ENCODE measurements around the gene ZFTA. TPM values are rescaled to one million over a fixed set of nuclear protein-coding genes. Genes with fewer than 3 reads are reported as not detected.

ZFTA gene
- polyA plus RNA-seq, 2 of the 4 experiments (the other 2 are of a cell fraction): 3.0 to 6.6 TPM

- FAIRE-seq (no peak), ATAC-seq (no peak), DNase-seq (ENCODE audit: low read depth in 1 of 2, low spot score in 1 of 2) (no peak)
- Histone ChIP-seq H3K4me1 (peaks cover 26% of the 10 kb centered on the region), H3K4me2 (no peak overlapping the region), H3K4me3 (no peak overlapping the region), H3K9me3 (no peaks in the 10 kb centered on the region), H3K27ac (no peak overlapping the region)
- TF ChIP-seq SMC3 (IDR thresholded peaks at IDR 0.05) (no peak), CHD4 (IDR thresholded peaks at IDR 0.05; ENCODE audit: borderline replicate concordance) (no peak), POLR2AphosphoS2 (conservative IDR thresholded peaks at IDR 0.05; ENCODE audit: low read length) (no peak), ESRRA (IDR thresholded peaks at IDR 0.05; ENCODE audit: borderline replicate concordance, low read length) (no peak), EHF (CRISPR knock-in tag; IDR thresholded peaks at IDR 0.05) (no peak), HOXA7 (CRISPR knock-in tag; IDR thresholded peaks at IDR 0.05) (no peak), HDAC2 (IDR thresholded peaks at IDR 0.05) (no peak), RFX5 (IDR thresholded peaks at IDR 0.05) (no peak), ZSCAN20 (CRISPR knock-in tag; IDR thresholded peaks at IDR 0.05) (no peak), MAFK (IDR thresholded peaks at IDR 0.05; ENCODE audit: partially characterized antibody) (no peak), ATOH8 (CRISPR knock-in tag; IDR thresholded peaks at IDR 0.05; ENCODE audit: low read depth) (no peak)
- CTCF ChIA-PET: interaction anchor here (0.6 to 1.6 kb wide), 3 partner anchors 14 to 181 kb away, joined by 4 to 6 read pairs (median 6); no protein-coding TSS in a partner anchor
- 100% methylated on average over 3 of the region's 23 CpGs for WGBS (ENCODE audit: missing lambda C conversion rate)
- POLR2A ChIA-PET: no interaction called here
These were observed 4.3 kb downstream of the ZFTA start for GRCh38 chr11:63764340-63764678.

DNA sequence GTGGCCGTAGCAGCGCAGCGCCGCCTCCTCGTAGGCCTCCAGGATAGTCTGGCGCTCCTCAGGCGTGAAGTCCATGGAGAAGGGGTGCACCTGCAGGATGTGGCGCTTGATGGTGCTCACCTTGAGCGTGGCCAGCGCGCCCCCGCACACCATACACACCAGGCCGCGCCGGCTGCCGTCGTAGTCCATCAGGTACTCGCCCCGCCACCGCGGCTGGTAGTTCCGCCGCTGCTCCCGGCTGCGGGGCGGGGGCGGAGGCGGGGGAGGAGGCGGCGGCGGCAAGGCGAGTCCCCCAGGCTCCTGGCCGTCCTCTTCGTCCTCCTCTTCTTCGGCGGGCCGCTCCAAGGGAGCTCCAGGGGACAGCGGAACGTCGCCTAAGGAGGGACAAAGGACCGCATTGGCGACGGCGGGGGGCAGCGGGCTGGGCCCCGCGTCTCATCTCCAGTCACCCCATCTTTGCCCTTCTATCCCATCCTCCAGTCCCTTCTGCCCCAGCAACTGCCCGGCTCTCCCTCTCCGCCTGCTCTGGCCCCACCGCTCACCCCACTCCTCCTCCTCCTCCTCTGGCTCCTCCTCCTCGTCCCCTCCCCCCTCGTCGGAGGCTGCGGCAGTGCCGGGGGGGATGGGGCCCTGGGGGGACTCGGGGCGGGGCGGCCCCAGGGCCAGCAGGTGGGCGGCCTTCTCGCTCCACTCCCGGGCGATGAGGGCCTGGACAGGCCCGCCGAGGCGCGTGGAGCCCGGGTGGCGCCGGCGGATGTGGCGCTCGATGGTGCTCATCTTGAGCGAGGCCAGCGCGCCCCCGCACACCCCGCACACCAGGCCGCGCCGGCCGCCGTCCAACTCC, 4.9 kb downstream of the ZFTA start:
- H3K9me3 ChIP-seq: no peaks in the 10 kb centered on the region
- no peak for DNase-seq (ENCODE audit: low read depth in 1 of 2, low spot score in 1 of 2)
- ChIA-PET CTCF (interaction anchor here (0.7 to 1.6 kb wide), 2 partner anchors 74 to 182 kb away, joined by 4 to 6 read pairs; no protein-coding TSS in a partner anchor), POLR2A (no interaction called here)
- no peak for ATAC-seq
- FAIRE-seq: no peak
- TF ChIP-seq NR3C1 (IDR thresholded peaks at IDR 0.05): no peak
- no peak for TF ChIP-seq EP300 (IDR thresholded peaks at IDR 0.05)
- TF ChIP-seq RARB (CRISPR knock-in tag; IDR thresholded peaks at IDR 0.05): no peak
- no peak for TF ChIP-seq TFCP2L1 (CRISPR knock-in tag; IDR thresholded peaks at IDR 0.05)
- TF ChIP-seq ZNF302 (CRISPR knock-in tag; IDR thresholded peaks at IDR 0.05): no peak
- TF ChIP-seq, protein P1, sequence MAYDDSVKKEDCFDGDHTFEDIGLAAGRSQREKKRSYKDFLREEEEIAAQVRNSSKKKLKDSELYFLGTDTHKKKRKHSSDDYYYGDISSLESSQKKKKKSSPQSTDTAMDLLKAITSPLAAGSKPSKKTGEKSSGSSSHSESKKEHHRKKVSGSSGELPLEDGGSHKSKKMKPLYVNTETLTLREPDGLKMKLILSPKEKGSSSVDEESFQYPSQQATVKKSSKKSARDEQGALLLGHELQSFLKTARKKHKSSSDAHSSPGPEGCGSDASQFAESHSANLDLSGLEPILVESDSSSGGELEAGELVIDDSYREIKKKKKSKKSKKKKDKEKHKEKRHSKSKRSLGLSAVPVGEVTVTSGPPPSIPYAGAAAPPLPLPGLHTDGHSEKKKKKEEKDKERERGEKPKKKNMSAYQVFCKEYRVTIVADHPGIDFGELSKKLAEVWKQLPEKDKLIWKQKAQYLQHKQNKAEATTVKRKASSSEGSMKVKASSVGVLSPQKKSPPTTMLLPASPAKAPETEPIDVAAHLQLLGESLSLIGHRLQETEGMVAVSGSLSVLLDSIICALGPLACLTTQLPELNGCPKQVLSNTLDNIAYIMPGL (CRISPR knock-in tag; IDR thresholded peaks at IDR 0.05; ENCODE audit: borderline replicate concordance): no peak
- no peak for TF ChIP-seq JUN (IDR thresholded peaks at IDR 0.05)
- TF ChIP-seq MAFK (IDR thresholded peaks at IDR 0.05; ENCODE audit: partially characterized antibody): no peak
- no peak for TF ChIP-seq CTCF (IDR thresholded peaks at IDR 0.05)
- TF ChIP-seq, protein P2, sequence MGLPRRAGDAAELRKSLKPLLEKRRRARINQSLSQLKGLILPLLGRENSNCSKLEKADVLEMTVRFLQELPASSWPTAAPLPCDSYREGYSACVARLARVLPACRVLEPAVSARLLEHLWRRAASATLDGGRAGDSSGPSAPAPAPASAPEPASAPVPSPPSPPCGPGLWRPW (IDR thresholded peaks at IDR 0.05): no peak
- TF ChIP-seq RCOR1 (IDR thresholded peaks at IDR 0.05; ENCODE audit: low read depth, low read length): no peak
- no peak for TF ChIP-seq RNF2 (IDR thresholded peaks at IDR 0.05; ENCODE audit: borderline replicate concordance, low read depth)
- TF ChIP-seq HOXB13 (CRISPR knock-in tag; IDR thresholded peaks at IDR 0.05; ENCODE audit: low read depth): no peak
- WGBS (ENCODE audit: missing lambda C conversion rate): 96% methylated on average over 46 of the region's 82 CpGs
- H3K4me3 ChIP-seq: no peak overlapping the region
- peaks cover 26% of the 10 kb centered on the region for H3K4me1 ChIP-seq
- no peak overlapping the region for H3K4me2 ChIP-seq
- H3K27ac ChIP-seq: no peak overlapping the region
